LHCN-M2 (cell line): ENCODE results near the gene C19orf53. TPM values are rescaled to one million over a fixed set of nuclear protein-coding genes. Genes with fewer than 3 reads are reported as not detected.
A peak's percentile ranks its signal among the peaks of the same experiment; 100 is the strongest.

Experiments
- DNase-seq: peaks from one replicate; pipeline ENCODE4 v3.0.0-alpha.2; 2012; ENCODE audit warnings: low read depth
- total RNA-seq: library from RNA; depleted of rRNA; stranded (reverse); fragments of >200 nt; gene quantifications from 2 replicates; pipeline ENCODE4 v1.2.3, GENCODE V29; 2014

The C19orf53 gene
- total RNA-seq, 1 experiment from 2014 or later = 183 TPM

DNA sequence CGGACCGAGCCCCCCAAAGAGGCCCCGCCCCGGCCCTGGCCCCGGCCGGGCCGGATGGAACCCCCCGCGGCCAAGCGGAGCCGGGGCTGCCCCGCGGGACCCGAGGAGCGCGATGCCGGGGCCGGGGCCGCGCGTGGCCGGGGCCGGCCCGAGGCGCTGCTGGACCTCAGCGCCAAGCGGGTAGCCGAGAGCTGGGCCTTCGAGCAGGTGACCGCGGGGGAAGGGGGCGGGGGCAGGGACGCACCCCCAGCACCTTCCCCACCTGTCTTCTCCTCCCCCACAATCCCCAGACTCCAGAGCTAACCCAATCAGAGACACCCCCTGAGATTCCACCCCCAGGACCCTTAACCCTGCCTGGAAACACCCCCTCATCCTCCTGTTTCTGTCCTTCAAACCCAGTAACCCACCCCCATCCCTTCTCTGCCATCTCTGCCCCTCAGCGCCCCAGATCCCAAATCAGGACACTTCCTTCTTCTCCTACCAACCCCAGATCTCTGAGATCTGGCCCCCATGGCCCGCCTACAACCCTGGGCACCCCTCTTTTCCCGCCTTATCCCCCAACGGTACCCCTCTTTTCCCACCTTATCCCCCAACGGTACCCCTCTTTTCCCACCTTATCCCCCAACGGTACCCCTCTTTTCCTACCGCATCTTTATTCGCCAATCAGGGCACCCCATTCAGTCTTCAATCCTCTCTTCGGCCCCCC, 21.5 kb downstream of the C19orf53 start:
- peak; percentile 49 for DNase-seq

DNA sequence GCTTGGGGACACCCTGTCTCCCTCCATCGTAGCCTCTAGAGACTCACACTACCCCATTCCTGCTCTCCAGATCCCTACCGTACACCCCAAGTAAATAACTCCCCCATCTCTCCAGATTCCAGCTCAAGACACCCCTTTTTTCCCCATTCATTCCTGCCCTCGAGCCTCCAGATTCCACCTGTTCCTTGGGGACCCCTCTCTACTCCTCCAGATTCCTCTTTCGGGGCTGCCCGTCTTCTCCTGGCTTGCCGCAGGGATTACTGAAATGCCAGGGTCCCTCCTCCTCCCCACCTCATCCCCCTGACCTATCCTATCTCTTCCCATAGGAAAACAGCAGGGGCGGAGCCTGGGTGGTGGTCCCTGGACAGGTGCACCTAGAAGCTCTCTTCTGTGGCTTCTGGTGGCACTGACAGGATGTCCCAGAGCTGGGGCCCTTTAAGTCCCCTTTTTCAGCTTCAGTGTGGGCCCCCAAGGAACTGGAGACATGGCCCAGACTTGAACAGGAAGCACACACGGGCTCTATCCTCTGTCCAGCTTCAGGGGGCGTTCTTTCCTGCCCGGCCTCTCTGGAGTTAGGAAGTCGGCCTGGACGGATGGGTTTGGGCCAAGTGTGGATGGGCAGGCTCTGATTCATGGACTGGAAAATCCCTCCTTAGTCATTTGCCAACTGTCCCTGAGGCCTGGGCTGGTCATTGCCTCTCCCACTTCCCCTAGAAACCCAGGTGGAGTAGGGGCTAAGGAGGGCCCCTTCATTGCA, 22.2 kb downstream of the C19orf53 start:
- DNase-seq = peak; percentile 91

DNA sequence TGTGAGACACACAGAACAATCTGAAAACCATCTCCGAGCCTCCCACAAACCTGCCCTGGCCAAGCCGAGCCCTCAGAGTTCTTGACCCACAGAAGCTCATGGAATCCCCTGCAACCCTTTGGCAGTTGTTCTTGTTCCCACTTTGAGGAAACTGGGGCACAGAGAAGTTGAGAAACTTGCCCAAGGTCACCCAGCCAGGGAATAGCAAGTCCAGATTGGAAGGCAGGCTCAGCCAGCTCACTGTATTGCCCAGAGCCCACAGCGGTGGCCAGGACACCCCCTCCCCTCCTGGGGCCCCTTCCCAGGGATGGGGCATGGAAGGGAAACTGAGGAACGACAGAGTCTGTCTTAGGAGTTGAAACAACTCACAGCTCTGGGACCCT, 22.8 kb downstream of the C19orf53 start:
- DNase-seq = no peak

DNA sequence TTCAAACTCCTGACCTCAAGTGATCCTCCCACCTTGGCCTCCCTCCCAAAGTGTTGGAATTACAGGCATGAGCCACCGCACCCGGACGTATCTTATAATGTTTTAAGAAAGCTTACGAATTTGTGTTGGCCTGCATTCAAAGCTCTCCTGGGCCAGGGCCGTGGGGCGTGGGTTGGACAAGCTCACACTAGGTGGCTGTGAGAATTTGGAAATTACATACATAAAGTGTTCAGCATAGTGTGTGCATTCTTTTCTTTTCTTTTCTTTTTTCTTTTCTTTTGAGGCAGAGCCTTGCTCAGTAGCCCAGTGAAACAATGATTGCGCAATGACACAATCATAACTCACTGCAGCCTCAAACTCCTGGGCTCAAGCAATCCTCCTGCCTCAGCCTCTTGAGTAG, 23.6 kb downstream of the C19orf53 start:
- no peak for DNase-seq

DNA sequence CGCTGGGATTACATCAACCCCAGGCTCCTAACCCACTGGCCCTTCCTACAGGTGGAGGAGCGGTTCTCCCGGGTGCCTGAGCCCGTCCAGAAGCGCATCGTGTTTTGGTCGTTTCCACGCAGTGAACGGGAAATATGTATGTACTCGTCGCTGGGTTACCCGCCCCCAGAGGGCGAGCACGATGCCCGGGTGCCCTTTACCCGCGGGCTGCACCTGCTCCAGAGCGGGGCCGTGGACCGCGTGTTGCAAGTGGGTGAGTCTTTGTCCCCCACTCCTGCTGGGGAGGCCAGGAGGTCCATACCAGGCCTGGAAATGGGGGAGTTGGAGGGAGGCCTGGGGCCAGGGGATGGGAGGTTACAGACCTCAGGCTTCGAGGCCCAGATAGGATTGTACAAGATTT, 25.4 kb downstream of the C19orf53 start:
- no peak for DNase-seq

DNA sequence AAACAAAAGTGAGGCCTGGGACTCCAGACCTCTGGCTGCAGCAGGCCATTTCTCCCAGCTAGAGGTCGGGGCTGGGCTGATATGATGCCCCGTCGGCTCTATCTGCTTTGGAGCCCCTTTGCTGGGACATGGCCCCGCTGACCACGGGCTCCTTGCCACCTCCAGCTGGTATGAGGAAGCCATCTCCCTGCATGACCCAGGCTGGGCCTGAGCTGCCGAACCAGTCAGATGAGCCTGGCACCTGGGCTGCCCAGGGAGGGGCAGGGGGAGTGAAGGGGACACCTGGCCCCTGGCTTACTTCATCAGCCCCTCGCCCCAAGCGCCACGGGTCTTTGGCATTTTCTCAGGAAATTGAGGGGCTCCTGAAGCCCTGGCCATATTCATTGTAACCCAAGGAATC, 28.8 kb downstream of the C19orf53 start:
- DNase-seq = no peak

DNA sequence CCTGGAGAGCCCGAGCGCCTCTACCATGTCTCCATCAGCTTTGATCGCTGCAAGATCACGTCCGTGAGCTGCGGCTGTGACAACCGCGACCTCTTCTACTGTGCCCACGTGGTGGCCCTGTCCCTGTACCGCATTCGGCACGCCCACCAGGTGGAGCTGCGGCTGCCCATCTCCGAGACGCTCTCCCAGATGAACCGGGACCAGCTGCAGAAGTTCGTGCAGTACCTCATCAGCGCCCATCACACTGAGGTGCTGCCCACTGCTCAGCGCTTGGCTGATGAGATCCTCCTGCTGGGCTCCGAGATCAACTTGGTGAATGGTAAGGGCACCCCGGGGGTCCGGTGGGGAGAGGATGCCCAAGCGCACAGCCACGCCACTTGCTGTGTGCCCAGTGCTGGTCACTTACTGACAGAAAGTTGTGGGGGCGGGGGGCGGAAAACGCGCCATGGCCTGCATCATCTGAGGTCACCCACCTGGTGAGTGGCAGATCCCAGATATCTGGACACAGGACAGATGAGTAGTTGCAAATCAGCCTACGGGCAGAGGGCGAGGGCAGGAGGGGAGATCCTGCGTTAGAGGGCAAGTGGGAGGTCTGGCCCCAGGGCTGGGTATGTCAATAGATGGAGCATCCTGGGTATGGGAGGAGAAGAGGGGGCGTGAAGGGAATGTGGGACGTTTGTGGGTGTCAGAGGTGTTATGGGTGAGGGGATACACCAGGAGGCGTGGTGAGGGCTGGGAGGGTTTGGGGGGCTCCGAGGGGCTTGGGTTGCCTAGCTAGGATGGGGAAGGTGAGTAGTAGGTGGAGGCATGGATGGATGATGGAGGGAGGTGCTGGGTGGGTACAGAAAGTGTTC, 30.8 kb downstream of the C19orf53 start:
- no peak for DNase-seq

DNA sequence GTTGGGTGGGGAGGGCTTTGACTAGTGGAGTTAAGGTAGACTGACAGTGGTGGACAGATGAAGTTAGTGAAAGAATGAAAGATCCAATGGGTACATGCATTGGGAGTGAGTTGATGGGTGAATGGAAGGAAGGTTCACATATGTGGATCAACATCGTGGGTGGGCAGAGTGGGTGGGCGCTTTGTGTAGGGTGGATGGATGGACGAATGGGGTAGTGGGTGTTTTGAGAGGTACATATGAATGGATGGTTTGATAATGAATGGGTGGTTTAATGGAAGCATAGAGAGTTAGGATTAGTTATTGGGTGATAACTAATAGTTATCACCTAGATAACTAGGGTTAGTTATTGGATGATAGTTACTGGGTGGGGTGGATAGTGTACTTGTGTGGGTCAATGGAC, 32.5 kb downstream of the C19orf53 start:
- DNase-seq = no peak

DNA sequence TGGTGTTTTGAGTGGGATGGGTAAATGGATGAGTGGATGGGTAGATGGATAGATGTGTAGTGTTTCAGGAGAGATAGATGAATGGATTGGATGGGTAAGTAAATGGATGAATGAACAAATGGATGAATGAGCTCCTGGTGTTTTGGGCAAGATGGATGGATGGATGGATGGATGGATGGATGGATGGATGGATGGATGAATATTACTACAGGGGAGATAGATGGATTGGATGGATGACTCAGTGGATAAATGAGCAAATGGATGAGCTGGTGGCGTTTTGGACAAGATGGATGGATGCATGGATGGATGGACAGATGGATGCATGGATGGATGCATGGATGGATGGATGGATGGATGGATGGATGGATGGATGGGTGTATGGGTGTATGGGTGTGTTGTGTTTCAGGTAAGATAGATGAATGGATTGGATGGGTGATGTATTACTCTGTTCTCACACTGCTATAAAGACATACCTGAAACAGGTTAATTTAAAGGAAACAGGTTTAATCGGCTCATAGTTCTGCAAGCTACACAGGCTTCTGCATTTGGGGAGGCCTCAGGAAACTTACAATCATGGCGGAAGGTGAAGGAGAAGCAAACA, 33.3 kb downstream of the C19orf53 start:
- DNase-seq = no peak

DNA sequence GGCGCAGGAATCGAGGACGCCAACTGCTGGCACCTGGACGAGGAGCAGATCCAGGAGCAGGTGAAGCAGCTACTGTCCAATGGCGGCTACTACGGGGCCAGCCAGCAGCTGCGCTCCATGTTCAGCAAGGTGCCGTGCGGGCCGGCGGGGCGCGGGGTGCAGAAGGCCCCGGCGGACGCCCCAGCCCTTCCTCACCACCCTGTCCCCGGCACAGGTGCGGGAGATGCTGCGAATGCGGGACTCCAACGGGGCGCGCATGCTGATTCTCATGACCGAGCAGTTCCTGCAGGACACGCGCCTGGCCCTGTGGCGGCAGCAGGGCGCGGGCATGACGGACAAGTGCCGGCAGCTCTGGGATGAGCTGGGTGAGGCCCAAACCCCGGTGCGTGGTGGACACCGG, 34.6 kb downstream of the C19orf53 start:
- no peak for DNase-seq

DNA sequence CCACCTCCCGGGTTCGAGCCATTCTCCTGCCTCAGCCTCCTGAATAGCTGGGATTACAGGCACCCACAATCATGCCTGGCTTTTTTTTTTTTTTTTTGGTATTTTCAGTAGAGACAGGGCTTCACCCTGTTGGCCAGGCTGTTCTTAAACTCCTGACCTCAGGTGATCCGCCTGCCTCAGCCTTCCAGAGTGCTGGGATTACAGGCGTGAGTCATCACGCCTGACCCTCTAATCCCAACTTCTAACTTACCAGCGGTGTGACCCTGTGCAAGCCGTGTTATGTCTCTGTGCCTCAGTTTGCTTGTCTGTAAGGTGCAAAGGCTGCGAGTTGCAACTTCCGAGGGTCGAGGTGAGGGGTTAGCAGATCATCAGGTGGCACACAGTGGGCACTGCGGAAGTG, 38.3 kb downstream of the C19orf53 start:
- DNase-seq = no peak

DNA sequence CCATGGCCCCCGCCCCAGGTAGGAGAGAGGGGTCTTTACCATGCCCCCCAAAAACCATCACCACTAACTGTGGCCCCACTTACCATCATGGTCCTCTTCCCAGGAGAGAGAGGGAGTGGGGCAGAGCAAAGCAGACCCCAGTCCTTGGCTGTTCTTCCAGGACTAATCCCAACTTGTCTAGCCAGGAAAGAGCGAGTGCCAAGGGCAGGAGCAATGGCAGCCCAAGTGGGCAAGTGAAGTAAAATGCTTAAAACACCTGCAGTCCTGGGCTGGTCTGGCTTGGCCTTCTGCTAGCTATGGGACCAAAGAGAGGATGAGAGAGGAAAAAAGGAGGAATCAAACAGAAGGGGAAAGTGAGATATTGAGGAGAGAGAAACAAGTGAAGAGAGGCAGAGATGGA, 38.9 kb downstream of the C19orf53 start:
- DNase-seq = no peak

DNA sequence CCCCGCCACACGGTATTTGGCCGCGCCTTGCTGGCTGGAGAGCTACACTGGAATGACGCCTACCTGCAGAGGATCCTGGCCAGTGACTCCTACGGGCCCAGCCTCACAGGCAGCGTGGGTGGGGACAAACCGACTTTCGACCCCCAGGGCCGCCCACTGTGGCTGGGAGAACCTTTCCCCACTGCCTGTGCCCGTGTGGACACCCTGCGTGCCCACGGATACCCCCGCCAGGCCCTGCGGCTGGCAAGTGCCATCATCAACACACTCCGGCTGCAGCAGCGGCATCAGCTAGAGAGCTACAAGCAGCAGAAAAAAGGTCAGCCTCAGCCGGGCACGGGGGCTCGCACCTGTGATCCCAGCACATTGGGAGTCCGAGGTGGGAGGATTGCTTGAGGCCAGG, 40.3 kb downstream of the C19orf53 start:
- DNase-seq = no peak

DNA sequence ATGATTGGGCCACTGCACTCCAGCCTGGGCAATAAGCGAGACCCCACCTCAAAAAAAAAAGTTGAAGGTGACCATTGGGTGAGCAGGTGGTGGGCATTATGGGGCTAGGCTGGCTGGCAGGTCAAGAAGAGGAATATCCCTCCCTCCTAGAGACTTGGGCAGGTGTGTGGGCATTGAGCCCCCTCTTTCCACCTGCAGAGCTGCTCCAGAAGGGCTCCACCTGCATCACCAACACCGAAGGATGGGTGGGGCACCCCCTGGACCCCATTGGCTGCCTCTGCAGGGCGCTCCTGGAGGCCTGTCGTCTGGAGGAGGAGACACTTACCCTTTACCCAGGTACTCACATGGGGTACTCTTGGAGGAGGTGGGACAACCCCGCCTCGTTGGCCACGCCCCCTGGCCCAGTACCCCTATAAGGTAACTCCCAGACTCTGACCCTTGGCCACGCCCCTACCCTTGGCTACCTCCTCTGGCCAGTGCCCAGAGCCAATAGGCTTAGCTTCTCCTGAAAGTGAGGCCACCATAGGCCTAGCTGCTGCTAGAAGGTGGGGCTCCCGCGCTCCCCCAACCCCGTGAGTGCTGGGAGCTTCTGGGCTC, 42.9 kb downstream of the C19orf53 start:
- no peak for DNase-seq

DNA sequence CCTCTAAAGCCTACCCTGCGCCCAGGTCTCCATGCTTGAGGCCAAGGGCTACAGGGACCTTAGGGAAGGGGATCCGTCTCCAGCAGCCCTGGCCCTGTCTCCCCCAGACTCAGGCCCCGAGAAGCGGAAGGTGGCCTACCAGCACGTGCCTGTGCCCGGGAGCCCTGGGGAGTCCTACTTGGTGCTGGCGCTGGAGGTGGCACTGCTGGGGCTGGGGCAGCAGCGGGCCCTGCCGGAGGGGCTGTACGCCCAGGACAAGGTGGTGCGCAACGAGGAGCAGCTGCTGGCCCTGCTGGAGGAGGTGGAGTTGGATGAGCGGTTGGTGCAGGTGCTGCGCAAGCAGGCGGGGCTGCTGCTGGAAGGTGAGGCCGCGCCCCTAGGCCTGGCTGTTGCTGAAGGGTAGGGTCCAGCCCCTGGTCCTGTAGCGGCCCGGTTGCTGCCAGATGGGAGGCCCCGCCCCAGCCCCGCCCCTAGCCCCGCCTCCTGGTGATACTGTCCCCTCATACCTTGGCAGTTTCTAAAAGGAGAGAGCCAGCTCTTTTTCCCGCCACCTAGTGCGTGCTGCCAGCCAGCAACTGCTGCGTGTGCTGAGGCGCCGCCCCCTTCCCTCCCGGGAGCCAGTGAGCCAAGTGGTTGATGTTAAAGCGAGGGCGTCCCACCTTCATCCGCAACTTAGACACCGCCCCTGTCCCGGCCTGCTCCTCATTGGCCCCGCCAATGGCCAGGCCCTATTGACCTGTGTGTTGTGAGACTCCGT, 43.5 kb downstream of the C19orf53 start:
- no peak for DNase-seq

DNA sequence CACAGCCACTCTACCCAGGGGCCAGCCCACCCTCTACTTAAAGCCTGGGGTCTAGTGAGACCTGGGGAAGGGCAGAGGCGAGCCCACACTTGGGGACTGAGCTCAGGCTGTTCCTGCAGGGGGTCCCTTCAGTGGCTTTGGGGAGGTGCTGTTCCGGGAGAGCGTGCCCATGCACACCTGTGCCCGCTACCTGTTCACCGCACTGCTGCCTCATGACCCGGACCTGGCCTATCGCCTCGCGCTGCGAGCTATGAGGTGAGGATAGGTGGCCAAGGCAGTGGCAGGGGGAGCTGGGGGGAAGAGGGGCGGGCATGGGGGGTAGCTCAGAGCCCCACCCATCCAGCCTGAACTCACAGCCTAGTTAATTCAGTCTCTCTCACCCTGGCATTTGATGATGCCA, 45.0 kb downstream of the C19orf53 start:
- no peak for DNase-seq

DNA sequence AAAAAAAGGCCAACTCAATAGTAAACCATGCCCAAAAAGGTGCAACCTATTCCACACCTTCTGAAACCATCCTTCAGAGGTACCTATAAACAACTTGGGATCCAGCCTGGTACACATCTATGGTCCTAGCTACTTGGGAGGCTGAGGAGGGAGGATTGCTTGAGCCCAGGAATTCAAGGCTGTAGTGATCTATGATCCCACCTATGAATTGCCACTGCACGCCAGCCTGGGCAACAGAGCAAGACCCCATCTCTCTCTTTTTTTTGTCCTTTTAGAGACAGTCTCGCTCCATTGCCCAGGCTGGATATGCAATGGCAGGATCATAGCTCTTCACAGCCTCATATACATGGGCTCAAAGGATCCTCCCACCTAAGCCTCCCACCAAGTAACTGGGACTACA, 47.0 kb downstream of the C19orf53 start:
- DNase-seq = no peak

DNA sequence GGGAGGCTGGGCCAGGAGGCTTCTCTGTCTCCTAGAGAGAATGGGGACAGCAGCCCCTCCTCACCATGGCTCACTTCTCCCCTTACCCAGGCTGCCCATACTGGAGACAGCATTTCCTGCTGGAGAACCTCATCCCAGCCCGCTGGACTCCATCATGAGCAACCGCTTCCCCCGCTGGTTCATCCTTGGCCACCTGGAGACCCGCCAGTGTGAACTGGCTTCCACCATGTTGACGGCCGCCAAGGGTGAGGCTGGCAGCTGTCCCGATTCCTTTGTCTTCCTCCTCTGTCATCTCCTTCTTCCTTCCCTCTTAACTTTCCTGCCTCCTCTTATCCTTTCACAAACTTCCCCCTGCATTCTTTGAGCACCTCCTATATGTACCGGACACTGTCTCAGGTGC, 49.0 kb downstream of the C19orf53 start:
- DNase-seq = no peak

DNA sequence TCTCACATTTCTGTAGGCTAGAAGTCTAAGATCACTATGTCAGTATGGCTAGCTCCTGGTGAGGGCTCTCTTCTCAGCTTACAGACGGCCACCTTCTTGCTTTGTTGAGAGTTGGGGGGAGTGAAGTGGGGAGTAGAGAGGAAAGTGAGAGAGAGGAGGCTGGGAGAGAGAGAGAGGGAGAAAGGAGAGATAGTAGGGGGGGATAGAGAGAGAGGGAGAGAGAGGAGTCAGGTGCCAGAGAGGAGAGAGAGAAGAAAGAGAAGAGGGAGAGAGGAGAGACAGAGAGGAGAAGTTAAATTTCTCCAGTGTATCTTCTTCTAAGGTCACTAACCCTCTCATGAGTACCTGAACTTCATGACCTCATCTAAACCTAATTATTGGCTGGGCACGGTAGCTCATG, 49.6 kb downstream of the C19orf53 start:
- DNase-seq = no peak

DNA sequence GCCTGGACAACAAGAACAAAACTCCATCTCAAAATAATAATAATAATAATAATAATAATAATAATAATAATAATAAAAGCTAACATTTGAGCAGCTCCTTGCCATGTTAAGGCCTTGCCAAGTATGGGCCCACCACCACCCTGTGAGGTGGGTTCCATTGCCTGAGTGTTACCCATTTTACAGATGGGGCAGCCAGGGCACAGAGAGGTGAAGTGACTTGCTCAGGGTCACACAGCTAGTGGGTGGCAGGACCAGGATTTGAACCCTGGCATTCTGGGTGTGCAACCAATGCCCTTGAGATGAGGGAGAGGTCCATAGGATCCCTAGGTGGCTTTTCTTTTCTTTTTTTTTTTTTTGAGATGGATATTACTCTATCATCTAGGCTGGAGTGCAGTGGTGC, 50.4 kb downstream of the C19orf53 start:
- no peak for DNase-seq
